EH (cell line): ENCODE results near the gene EXOC7.
"Not testable (repeated sequence)": the region's sequence is repeated elsewhere in the genome, so short reads cannot be mapped to it uniquely, and the experiment has no call there.

Experiments
- DNase-seq: peaks from one replicate; pipeline ENCODE4 v3.0.0-alpha.2; 2015; ENCODE audit warnings: low read depth

Gene EXOC7

GRCh38 chr17:76042868-76043267 is 60.7 kb downstream of the EXOC7 start:
- not testable (repeated sequence) for DNase-seq

- DNase-seq = no peak
Measured at GRCh38 chr17:76040376-76040775, 63.2 kb downstream of the EXOC7 start.

- DNase-seq = no peak
Measured at GRCh38 chr17:76039121-76039520, 64.5 kb downstream of the EXOC7 start.

- DNase-seq = peak; percentile 50
Measured at GRCh38 chr17:76038050-76038449, 65.5 kb downstream of the EXOC7 start.

GRCh38 chr17:76036497-76037261 is 66.9 kb downstream of the EXOC7 start:
- no peak for DNase-seq

GRCh38 chr17:76034428-76035350 is 68.9 kb downstream of the EXOC7 start:
- DNase-seq = no peak

GRCh38 chr17:76033139-76033538 is 70.4 kb downstream of the EXOC7 start:
- no peak for DNase-seq

- DNase-seq = no peak
Measured at GRCh38 chr17:76032780-76033108, 70.8 kb downstream of the EXOC7 start.

GRCh38 chr17:76032073-76032779 is 71.4 kb downstream of the EXOC7 start:
- no peak for DNase-seq
